GM12872 (cell line): Measurements from ENCODE around the gene LTBP4.

Experiments
- TF ChIP-seq, protein P1 (sequence below): IDR thresholded peaks from 3 replicates; pipeline ENCODE4 v1.5.1; 2011; ENCODE audit warnings: low read depth, mild to moderate bottlenecking, low read length, moderate library complexity; ENCODE audit not compliant: insufficient read depth

LTBP4 gene

GRCh38 chr19:40650749-40651305 lies 49.7 kb downstream of the LTBP4 start:
- TF ChIP-seq, protein P1, sequence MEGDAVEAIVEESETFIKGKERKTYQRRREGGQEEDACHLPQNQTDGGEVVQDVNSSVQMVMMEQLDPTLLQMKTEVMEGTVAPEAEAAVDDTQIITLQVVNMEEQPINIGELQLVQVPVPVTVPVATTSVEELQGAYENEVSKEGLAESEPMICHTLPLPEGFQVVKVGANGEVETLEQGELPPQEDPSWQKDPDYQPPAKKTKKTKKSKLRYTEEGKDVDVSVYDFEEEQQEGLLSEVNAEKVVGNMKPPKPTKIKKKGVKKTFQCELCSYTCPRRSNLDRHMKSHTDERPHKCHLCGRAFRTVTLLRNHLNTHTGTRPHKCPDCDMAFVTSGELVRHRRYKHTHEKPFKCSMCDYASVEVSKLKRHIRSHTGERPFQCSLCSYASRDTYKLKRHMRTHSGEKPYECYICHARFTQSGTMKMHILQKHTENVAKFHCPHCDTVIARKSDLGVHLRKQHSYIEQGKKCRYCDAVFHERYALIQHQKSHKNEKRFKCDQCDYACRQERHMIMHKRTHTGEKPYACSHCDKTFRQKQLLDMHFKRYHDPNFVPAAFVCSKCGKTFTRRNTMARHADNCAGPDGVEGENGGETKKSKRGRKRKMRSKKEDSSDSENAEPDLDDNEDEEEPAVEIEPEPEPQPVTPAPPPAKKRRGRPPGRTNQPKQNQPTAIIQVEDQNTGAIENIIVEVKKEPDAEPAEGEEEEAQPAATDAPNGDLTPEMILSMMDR = no peak

GRCh38 chr19:40658031-40658430 lies 56.9 kb downstream of the LTBP4 start:
- TF ChIP-seq, protein P1 = no peak

DNA sequence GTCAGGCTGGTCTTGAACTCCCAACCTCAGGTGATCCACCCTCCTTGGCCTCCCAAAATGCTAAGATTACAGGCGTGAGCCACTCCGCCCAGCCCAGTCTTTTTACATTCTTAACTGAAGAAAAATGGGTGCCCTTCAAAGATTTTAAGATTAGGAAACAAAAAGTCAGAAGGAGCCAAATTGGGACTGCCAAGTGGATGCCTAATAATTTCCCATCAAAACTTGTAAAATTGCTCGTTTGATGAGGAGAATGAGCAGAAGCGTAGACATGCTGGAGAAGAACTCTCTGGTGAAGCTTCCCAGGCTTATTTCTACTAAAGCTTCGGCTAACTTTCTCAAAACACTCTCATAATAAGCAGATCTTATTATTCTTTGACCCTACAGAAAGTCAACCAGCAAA lies 57.9 kb downstream of the LTBP4 start:
- TF ChIP-seq, protein P1 = no peak

- TF ChIP-seq, protein P1 = no peak
Measured at GRCh38 chr19:40659566-40659965, 58.4 kb downstream of the LTBP4 start.

DNA sequence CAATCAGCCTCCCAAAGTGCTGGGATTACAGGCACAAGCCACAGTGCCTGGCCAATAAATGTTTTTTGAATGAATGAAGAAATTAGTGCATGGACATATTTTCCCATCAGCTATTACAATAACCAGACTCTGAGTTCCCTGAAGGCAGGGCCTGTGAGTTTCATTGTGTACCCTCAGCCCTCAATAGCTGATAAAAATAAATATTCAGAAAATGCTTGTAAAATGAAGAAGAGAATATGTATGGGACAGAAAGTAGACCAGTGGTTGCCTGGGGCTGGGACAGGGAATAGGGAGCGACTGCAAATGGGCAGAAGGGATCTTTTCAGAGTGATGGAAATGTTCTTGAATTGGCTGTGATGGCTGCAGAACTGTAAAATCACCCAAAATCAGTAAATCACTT lies 60.4 kb downstream of the LTBP4 start:
- TF ChIP-seq, protein P1 = no peak

- TF ChIP-seq, protein P1 = no peak; the same call in 2 of the 3 replicates
Measured at GRCh38 chr19:40662925-40663694, 61.9 kb downstream of the LTBP4 start.

GRCh38 chr19:40663695-40664692 lies 62.8 kb downstream of the LTBP4 start:
- TF ChIP-seq, protein P1 = no peak
